Kidney glomerular epithelial cell (primary cell): Measurements from ENCODE around the gene FBXO33.

Experiments
- DNase-seq: peaks from one replicate; lab custom pipeline; 2025; lab: John Stamatoyannopoulos, UW

Gene FBXO33

DNA sequence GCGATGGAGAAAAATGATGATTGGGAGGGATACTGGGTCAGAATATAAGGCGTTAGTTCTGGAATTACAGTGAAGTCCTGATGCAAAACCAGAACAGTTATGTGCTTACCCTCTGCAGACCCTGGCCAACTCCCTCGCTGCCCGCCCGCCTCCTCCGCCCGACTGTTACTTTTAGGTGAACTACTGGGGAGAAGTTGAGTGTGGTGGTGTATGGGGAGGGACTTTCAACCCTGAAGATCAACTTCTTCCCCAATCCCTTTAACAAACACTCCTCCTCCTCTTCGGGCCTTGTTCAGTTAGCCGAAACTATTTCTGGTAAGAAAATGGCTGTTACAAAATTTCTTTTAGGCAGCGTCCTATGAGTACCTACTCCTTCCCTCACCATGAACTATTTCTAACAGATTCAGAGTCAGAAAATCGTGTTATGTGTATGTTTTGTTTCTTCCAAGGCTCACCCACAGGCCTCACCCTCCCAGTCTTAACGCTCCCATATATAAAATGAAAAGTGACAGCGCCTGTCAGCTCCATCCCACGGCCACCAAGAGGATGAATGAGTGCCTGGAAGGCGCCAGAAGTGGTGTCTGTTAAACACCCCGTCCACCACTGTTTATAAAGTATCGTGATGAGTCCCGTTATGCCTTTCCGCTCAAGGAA is 1.3 kb downstream of the FBXO33 start:
- DNase-seq = peak; percentile 36

DNA sequence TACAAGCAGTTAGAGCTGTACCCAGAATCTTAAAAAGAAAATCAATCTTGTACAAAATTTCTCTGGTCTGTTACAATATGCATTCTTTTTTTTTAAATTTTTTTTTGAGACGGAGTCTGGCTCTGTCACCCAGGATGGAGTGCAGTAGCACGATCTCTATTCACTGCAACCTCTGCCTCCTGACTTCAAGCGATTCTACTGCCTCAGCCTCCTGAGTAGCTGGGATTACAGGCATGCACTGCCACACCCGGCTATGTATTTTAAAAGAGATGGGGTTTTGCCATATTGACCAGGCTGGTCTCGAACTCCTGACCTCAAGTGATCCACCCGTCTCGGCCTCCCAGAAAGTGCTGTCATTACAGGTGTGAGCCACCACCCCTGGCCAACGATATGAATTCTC is 4.1 kb downstream of the FBXO33 start:
- DNase-seq = no peak

DNA sequence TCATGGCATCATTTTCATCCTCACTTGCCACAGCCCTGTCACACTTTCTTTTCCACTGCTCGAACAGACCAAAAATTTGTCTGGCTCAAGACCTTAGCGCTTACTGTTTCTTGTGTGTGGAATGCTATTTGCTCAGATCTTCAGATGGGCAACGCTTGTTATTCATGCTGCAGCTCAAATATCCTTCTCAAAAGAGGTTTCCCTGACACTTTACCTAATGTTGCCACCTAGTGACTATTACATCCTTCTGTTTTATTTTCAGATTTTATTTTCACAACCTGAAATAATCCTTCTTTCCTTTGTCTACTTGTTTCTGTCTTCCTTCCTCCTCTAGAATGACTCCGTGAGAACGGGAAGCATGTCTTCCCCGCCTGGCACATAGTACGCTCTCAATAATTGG is 5.6 kb downstream of the FBXO33 start:
- peak; percentile 54 for DNase-seq

DNA sequence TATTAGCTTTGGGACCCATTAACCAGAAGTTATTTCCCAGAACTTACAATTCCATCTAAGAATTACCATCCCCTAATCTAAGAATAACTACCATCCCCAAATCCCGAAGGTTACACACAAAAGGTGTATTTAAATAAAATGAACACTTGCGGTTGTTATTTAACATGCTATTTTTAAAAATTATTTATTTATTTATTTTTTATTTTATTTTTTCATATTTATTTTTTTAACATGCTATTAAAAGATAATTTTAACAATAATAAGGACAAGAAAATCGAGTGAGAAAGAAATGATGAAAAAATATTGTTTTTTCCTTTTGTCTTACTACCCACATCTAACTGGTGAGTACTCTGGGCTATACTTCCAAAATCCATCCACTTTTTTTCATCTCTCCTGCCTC is 6.3 kb downstream of the FBXO33 start:
- no peak for DNase-seq

DNA sequence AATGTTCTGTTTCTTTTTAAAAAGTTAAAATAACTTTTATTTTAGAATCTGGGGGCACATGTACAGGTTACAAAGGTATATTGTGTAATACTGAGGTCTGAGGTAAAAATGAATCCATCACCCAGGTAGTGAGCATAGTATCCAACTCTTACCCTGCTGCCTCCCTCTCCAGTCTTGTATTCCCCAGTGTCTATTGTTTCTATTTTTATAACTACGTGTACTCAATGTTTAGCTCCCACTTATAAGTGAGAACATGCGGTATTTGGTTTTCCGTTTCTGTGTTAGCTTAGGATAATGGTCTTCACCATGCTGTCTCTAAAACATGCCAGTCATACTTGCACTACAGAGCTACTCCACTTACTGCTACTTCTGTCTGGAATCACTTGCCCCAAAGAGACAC is 8.4 kb downstream of the FBXO33 start:
- DNase-seq = no peak

DNA sequence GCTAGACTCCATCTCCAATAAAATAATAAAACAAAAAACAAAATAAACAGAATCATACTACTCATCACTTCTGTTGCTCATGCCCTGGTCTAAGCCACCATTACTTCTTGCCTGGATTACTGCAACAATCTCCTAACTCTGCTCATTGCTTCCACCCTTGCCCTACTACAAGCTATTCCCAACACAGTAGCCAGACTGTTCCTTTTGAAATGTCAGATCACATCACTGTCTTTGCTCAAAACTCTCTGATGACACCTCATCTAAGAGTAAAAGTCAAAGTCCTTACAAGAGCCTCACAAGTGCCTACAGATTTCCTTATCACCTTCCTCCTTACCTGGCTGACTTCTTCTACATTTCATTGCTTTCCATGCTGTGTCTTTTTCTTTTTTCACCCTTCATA is 10.0 kb downstream of the FBXO33 start:
- DNase-seq = no peak

DNA sequence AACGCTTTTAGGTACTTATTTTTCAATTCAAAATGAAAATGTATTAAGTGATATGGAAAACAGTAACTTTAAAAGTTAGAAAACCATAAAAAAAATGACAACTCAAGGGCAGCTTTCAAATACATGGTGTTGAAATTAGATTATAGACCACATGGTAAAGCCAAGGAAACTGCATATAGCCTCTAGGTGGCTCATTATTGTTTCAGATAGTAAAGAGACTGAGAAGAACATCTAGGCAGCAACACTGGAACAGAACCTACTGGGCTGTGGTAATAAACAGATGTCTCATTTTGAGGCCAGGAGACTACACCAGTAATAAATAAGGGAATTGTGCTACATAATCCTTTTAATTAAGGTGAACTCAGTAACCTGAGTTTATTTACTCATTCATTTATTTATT is 13.0 kb downstream of the FBXO33 start:
- no peak for DNase-seq

DNA sequence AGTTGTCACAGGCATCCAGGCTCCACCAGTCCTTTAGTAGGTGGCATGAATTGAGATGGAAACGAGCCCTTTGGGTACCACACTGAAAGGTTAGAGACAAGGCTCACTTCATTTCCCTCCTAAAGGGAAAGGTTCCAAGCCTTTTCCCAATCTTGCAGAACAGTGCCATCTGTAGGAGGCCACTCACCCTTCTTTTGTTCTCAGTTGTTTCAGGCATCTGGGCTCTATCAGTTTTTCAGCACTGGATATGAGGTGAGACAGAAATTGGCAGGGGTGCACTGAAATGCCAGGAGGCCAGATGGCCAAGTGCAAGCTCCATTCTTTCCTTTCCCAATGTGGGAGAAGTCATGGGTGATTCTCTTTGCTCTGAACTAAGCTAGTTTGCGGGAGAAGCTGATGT is 15.2 kb downstream of the FBXO33 start:
- DNase-seq = no peak

DNA sequence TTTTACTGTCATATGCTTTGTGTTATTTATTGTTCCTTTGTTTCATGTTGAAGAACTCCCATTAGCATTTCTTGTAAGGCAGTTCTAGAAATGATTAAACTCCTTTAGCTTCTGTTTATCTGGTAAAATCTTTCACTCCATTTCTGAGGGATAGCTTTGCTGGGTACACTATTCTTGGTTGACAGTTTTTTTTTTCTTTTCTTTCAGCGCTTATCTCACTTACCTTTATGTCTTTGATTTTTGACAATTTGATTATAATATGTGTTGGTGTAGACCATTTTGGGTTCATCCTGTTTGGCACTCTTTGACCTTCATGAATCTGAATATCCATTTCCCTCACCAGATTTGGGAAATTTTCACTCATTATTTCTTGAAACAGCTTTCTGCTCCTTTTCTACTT is 16.2 kb downstream of the FBXO33 start:
- no peak for DNase-seq

DNA sequence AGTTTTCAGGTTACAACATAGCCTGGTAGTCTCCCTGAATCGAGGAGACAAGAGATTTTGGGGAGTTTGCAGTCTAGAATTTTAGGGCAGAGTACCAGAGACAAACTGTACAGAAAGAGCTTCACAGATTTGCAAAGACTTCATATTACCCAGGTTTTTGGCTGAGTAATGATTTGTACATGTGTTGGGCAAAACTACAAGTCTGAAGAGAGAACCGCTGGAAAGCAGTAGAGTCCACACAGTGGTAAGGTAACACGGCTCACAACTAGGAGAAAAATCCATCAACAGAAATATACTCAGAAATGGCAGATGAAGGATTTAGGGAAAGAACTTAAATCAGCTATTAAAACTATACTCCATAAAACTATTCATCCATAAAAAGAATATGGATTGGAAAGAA is 25.7 kb downstream of the FBXO33 start:
- no peak for DNase-seq

DNA sequence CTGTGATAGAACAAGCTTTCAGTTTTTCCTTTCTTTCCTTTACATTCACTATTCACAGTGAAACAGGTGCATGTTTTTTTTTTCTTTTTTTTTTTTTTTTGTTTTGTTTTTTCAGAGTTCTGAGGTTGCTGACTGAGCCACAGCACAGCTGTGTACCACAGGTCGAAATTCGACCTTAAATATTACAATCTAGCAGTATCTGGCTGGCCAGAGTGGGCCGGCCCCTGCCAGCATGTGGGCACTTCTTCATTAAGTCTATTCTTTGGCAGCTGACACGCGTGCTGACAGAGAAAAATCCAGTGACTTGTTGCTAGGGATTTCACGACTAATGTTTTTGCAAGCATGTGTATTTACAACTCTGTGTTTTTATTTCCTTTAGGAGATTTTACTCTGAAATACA is 33.9 kb downstream of the FBXO33 start:
- no peak for DNase-seq

DNA sequence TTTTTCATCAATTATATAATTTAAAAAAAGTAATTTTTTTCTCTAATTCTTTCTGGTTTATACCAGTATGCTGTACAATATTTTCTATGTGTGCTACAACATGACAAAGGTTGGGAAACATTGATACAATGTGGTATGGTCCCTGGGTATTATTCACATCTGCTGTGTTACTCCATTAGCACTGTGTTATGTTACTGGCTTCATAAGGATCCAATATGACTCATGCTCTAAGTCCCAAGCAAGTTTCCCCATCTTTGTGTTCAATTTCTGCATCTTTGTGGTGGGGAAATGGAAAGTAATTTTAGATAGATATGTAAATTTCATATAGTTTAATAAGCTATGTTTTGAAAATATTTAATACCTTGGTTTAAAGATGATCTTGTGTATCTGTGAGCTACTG is 35.8 kb downstream of the FBXO33 start:
- DNase-seq = no peak

DNA sequence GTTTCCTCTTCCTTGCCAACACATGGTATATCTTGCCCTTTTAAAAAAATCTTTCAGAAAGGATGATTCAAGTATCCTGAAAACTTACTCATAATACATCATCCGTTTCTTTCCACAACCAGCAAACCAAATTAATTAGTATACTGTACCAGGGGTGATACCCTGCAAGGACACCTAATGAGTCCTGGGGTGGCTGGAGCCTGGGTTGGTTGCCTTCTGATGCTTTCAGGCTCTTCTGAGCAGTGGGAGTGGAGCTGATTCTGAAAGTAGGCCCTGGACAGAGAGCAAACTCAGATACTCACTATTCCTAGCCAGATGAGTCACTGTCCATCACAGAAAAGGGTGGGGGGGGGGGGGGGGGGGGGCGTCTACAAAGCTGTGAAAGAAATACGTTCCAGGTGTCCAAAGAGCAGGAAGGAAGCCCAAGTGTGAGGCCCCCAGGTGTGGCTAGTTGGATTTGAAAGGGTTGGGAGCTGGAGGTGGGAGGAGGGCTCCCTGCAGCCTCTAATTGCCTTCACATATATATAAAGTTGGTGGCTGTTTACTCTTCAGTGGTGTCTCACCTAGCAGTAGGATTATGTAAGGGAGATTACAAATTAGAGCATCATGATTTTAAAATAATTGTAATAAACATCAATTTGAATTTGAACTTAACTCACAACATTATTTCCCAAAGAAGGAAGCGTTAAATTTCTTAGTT is 36.5 kb downstream of the FBXO33 start:
- no peak for DNase-seq

DNA sequence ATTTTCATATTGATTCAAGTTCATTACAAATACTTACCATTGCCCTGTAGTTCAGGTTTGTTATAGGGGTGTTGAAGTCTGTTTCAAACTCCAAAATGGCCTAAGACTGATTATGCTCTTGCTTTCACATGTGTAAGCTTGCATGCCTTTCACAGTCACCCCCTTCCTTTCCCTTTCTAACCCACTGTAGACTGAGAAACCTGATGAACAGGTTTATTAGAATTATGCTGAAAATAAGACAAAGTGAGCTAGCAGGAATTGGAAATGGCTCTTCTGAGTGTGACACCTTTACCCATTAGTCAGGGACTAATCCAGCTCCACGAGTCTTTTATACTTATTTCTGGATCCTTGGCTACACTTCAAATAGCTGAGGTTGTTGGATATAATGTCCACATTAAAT is 38.9 kb downstream of the FBXO33 start:
- DNase-seq = no peak

DNA sequence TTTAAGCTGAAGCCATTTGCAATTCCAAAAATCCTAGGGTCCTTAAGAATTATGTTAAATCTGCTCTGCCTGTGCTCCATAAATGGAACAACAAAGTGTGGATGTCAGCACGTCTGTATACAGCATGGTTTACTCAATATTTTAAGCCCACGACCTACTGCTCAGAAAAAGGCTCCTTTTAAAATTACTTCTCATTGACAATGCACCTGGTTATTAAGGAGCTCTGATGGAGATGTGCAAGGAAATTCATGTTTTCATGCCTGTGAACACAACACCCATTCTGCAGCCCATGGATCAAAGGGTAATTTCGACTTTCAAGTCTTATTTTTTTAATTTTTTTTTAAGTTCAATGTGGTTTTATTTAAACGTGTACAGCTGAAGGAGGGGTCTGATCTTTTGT is 48.1 kb downstream of the FBXO33 start:
- no peak for DNase-seq

DNA sequence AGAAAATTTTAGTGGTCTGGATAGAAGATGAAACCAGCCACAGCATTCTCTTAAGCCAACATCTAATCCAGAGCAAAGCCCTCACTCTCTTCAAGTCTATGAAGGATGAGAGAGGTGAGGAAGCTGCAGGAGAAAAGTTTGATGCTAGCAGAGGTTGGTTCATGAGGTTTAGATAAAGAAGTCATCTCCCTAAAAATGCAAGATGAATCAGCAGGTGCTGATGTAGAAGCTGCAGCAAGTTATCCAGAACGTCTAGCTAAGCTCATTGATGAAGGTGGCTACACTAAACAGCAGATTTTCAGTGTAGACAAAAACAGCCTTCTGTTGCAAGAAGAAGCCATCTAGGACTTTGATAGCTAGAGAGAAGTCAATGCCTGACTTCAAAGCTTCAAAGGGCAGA is 48.5 kb downstream of the FBXO33 start:
- DNase-seq = no peak

DNA sequence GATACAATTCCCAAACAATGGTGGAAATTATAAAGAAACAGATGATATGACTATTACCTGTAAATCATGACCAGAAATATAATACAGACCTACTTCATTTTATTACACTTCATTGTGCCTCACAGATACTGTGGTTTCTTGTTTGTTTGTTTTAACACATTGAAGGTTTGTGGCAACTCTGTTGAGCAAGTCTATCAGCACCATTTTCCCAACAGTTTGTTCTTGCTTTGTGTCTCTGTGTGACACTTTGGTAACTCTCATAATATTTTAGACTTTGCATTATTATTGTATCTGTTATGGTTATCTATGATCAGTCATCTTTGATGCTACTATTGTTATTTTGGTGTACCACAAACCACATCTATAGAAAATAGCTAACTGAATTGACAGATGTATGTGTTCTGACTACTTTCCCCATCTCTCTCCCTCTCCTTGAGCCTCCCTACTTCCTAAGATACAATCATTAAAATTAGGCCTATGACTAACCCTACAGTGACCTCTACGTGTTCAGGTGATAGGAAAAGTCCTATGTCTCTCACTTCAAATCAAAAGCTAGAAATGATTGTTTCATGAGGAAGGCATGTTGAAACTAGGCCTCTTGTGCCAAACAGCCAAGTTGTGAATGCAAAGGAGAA is 49.1 kb downstream of the FBXO33 start:
- no peak for DNase-seq

DNA sequence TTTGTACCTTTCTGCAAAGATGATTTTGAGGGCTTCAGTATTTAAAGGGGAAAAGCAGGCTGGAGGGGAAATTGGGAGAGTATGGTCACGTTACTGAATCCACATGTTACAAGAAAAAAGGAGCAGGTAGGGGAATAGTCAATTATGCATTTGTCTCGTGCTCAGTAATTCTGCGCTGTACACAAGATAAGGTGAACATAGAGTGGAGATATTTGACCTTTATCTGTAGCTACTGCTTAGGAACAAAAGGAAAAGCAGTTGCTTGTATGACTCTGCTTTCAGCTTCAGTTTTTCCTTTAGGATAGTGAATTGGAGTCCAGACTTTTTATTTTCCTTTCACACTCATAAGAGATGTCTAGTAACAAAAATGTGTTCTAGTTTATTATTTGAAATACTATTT is 49.8 kb downstream of the FBXO33 start:
- no peak for DNase-seq

DNA sequence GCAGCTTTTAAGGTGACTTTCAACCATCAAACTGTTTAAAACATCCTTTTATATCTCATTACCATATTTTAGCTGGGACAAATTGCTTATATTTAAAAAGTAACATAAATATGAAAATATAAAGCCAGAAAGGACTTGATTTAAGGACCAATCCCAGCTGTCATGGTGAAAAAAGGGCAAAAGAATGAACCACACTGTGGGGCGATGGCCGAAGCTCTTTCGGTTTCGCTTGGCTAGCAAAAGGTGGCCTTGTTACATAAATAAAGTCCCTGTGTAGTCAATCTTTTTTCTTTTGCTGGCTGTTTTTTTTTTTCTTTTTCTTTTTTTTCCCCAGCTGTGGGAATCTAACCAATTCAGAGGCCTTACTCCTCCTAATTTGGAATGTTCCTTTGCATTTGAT is 50.9 kb downstream of the FBXO33 start:
- DNase-seq = peak; percentile 19

DNA sequence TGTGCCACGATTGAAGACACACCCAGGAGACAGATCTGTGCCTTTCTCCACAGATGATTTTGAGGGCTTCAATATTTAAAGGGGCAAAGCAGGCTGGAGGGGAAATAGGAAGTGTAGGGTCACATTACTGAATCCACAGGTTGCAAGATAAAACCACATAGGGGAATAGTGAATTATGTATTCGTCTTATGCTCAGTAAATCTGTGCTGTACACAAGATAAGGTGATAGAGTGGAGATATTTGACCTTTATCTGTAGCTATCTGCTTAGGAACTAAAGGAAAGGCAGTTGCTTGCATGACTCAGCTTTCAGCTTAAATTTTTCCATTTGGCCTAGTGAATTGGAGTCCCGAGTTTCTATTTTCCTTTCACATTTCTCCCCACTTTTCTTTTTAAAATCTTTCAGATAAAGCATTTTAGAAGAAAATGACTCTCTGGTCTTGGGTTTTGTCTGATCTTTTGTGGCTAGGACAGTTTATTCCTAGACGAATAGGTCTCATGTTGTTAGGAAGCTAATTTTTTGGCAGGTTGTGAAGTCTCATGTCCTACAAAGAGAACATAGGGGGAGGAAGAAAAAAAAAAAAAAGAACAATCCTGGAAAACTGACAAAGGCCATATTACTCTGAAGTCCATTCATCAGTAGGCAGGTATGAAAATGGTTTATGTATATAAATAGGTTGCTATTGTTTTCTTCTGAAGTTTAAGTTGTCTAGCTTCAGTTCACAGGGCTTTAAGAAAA is 55.4 kb downstream of the FBXO33 start:
- peak; percentile 1 for DNase-seq

DNA sequence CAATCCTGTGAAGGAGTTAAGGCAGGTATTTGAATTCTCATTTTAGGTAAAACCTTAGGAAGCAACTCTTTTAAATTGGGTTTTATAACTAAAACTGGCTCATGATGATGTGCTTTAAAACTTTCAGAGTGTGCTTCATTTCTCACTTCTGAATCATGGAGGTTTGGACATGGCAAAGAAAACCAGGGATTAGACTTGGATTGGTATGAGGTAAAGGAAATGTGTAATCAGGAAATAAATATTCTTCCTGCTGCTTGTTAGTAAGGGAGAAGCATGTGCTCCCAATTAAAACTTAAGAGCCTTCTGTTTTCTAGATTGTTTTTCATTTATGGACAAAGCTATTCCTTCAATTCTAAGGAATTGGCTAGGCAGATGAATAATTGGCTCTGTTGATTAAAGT is 57.4 kb downstream of the FBXO33 start:
- no peak for DNase-seq

DNA sequence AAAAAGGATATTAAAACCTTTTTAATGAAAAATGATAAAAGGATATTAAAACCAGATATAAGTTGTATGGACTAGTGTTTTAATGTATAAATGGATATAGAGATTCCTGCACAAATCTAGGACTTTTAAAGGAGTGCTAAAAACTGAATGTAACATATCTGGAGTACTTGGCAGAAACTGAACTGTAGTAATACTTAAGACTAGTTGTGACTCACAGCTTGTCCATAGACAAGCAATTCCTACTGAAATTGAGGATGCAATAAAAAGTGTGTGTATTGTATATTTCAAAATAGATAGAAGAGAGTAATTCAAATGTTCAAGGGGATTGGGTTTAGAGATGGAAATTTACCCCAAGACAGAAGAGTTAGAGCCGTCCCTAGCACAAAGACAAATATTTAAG is 59.6 kb downstream of the FBXO33 start:
- no peak for DNase-seq

DNA sequence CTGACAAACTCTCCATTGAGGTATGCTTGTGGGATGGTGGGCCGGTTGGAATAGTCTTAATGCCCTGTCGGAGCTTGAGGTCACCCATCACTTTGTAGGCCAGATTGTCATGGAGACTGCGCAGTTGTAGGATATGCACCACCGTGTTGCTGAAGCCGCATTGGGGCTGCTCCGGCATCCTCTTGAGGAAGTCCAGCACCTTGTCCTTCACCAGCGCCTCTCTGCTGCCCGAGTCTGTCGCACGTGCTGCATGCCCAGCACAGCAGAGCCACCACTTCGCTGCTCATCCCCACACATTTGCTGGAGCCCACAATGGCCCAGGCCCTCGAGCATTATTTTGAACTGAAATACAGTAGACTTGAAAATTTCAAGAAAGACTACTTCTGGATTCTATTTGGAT is 61.8 kb downstream of the FBXO33 start:
- no peak for DNase-seq
